Small intestine (tissue), 7 donors: ENCODE data around the gene MRPS21. TPM values are rescaled to one million over a fixed set of nuclear protein-coding genes. Genes with fewer than 3 reads are reported as not detected.
"Not testable (repeated sequence)": the region's sequence is repeated elsewhere in the genome, so short reads cannot be mapped to it uniquely, and the experiment has no call there.

Experiments
- DNase-seq, 2 donors: peaks; one replicate each; pipeline versions ENCODE4 v3.0.0 to v3.0.0-alpha.2; 2013
- FAIRE-seq: peaks from 2 replicates; lab custom pipeline; 2012; peaks lifted over from hg19 to GRCh38; lab: Jason Lieb, UNC
- H3K27ac ChIP-seq, 3 donors: one replicate each; pipeline ENCODE4 v1.5.1; 2013; ENCODE audit warnings: low read length in 2 of 3, mild to moderate bottlenecking in 2 of 3, control low read depth in 1 of 3, inconsistent platforms in 1 of 3, low read depth in 1 of 3, moderate library complexity in 1 of 3
- H3K27me3 ChIP-seq, 3 donors: one replicate each; pipeline ENCODE4 v1.6.1; 2013; ENCODE audit warnings: low read length in 3 of 3, inconsistent platforms in 1 of 3; ENCODE audit not compliant: control insufficient read depth in 3 of 3, insufficient read depth in 3 of 3
- H3K36me3 ChIP-seq, 3 donors: one replicate each; pipeline ENCODE4 v1.6.1; 2013; ENCODE audit warnings: low read length in 3 of 3, inconsistent platforms in 1 of 3, low read depth in 1 of 3, mild to moderate bottlenecking in 1 of 3, moderate library complexity in 1 of 3; ENCODE audit not compliant: control insufficient read depth in 3 of 3, insufficient read depth in 2 of 3
- H3K4me1 ChIP-seq, 3 donors: one replicate each; pipeline ENCODE4 v1.6.1; 2013; ENCODE audit warnings: low read length in 2 of 3, inconsistent platforms in 1 of 3, low read depth in 1 of 3, mild to moderate bottlenecking in 1 of 3, moderate library complexity in 1 of 3; ENCODE audit not compliant: control insufficient read depth in 3 of 3, insufficient read depth in 2 of 3
- H3K4me3 ChIP-seq, 3 donors: one replicate each; pipeline ENCODE4 v1.5.1; 2013; ENCODE audit warnings: low read length in 3 of 3, control low read depth in 1 of 3, inconsistent platforms in 1 of 3, low read depth in 1 of 3, mild to moderate bottlenecking in 1 of 3, moderate library complexity in 1 of 3
- H3K9me3 ChIP-seq, 2 donors: one replicate each; pipeline ENCODE4 v1.6.1; 2013; ENCODE audit warnings: low read depth in 1 of 2, low read length in 1 of 2; ENCODE audit not compliant: control insufficient read depth in 2 of 2, insufficient read depth in 1 of 2
- WGBS, 3 donors: extraction: QIAGEN DNeasy Blood & Tissue Kit; methylation state at CpG; one replicate each; pipeline ENCODE4 v1.1.7; 2013; 5-methylcytosine and 5-hydroxymethylcytosine counted together
- polyA plus RNA-seq, 4 donors: library from polyadenylated mRNA; stranded (reverse) in 3 of 4; unstranded in 1 of 4; fragments of 200-250 nt in 3 of 4; fragments of 120-200 nt in 1 of 4; gene quantifications; one replicate each; pipeline versions ENCODE4 v1.2.1 to v1.2.3, GENCODE V29; 2013
- donor health status: healthy with polysubstance abuse.
- donor health status: control.
- donor health status: control.
- donor health status: Bipolar disorder and iron deficiency.
- donor health status: healthy.

The MRPS21 gene
- polyA plus RNA-seq, 4 donors, result 49.4 to 107 (median 79.4) TPM

DNA sequence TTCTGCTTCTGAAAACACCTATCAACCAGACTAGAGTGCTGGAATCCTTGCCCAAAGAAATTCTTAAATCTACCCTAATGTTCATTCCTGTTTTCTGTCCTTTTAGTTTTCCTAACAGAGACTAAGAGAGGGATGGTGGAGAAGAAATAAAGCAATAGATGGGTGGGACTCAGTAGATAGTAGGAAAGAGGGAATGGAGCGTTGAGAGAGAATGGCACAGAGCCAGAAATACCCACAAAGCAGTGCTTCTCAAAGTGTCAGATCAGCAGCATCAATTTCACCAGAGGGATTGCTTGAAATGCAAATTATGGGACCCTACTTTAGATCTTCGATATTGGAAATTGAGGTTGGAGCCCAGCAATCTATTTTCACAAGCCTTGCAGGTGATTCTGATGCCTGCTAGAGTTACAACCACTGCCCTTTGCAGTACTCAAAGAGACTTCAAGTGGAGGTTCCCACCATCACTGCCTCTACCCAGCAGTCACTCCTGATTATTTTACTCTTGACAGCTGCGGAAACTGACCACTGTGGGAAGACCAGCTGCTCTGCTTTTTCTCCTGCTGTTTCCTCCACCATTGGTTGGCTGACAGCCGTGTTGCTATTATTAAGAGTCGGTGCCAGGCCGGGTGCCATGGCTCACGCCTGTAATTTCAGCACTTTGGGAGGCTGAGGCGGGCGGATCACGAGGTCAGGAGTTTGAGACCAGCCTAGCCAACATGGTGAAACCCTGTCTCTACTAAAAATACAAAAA is 16.3 kb downstream of the MRPS21 start:
- no peaks in the 10 kb centered on the region for H3K4me1 ChIP-seq
- H3K36me3 ChIP-seq, result peaks cover 2 to 24% (median 6%) of the 10 kb centered on the region in 3 donors
- H3K4me3 ChIP-seq, result no peak overlapping the region
- H3K27me3 ChIP-seq, result no peaks in the 10 kb centered on the region
- no peak overlapping the region for H3K27ac ChIP-seq
- FAIRE-seq (no peak), DNase-seq (no peak)
- no peaks in the 10 kb centered on the region for H3K9me3 ChIP-seq
- WGBS, 3 donors, result 69 to 81% (median 74%) methylated on average over 10 of the region's 10 CpGs

DNA sequence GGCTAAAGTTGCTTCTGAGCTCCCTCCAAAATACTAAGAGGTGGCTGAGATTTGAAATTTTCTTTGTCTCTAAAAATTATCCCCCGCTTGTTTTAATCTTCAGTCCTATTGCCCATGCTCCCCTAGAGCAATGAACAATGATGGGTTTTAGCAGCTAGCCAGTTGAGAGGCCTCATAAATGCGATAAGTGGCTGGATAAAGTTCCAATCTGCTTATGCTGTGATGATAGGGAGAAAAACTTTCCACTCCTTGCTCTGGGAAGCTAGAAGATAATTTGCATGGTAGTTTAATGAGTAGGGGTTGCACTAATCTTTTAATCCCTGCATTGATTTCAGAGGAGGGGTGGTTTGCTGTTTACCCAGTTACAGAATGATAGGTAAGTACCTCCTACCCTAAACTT is 18.1 kb downstream of the MRPS21 start:
- FAIRE-seq (no peak), DNase-seq (no peak)
- Histone ChIP-seq H3K27ac (no peak overlapping the region), H3K9me3 (no peaks in the 10 kb centered on the region), H3K4me3 (no peak overlapping the region), H3K4me1 (no peaks in the 10 kb centered on the region), H3K27me3 (no peaks in the 10 kb centered on the region), H3K36me3 (peaks cover 2 to 17% (median 6%) of the 10 kb centered on the region in 3 donors)
- 74 to 90% (median 84%) methylated on average over 2 of the region's 2 CpGs for WGBS, 3 donors

- H3K9me3 ChIP-seq, H3K36me3 ChIP-seq, H3K4me3 ChIP-seq, H3K27ac ChIP-seq, H3K4me1 ChIP-seq, DNase-seq, H3K27me3 ChIP-seq, FAIRE-seq: not testable (repeated sequence)
- 94 to 96% (median 96%) methylated on average over 4 of the region's 4 CpGs for WGBS, 3 donors
Measured at GRCh38 chr1:150314691-150315090, 21.0 kb downstream of the MRPS21 start.

DNA sequence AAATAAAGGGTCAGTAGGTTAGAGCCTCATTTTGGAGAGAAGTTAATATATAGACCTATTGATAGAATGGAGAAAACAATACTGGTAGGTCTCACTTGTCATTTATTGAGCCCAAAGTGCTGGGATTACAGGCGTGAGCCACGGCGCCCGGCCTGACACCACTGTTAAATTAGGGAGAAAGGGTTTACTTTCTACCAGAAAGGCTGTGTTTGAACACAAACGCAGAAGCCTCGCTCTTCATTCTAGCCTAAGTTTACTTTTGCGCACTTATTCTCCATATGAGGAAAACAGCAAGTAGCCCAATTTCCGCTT is 27.0 kb downstream of the MRPS21 start:
- DNase-seq (peak; percentile 6 to 14), FAIRE-seq (no peak)
- H3K4me1 ChIP-seq, result no peaks in the 10 kb centered on the region
- H3K27ac ChIP-seq, result peak overlapping the region; percentile 82 to 97 (median 86)
- no peaks in the 10 kb centered on the region for H3K27me3 ChIP-seq
- peak overlapping the region in 2 of 3 donors; percentile 81 to 91 for H3K4me3 ChIP-seq
- WGBS, 3 donors, result 75 to 88% (median 83%) methylated on average over 8 of the region's 8 CpGs
- peaks cover 0 to 4% of the 10 kb centered on the region in 2 donors for H3K9me3 ChIP-seq
- peaks cover 3 to 10% (median 4%) of the 10 kb centered on the region in 3 donors for H3K36me3 ChIP-seq

DNA sequence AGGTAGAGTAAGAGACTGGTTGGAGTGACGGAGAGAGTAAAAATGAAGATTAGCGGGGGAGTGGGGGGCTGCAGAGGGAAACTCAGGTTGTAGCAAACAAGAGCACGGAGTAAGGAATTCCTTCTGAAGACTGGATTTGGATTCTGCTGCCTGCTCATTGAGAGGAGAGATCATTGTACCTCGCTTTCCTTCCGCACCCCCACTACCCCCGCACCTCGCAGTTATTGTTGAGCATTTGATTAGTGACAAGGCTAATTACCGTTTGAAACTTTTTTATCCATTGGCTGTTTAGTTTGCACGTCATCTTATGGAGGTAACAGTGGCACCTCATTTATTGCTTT is 28.1 kb downstream of the MRPS21 start:
- peaks cover 6 to 13% (median 11%) of the 10 kb centered on the region in 3 donors for H3K36me3 ChIP-seq
- DNase-seq (peak in 1 of 2 donors; percentile 6), FAIRE-seq (no peak)
- H3K27me3 ChIP-seq, result no peaks in the 10 kb centered on the region
- 1% methylated on average over 9 of the region's 9 CpGs for WGBS, 3 donors
- H3K27ac ChIP-seq, result peak overlapping the region; percentile 82 to 97 (median 86)
- peak overlapping the region; percentile 77 to 91 (median 81) for H3K4me3 ChIP-seq
- H3K4me1 ChIP-seq, result no peaks in the 10 kb centered on the region
- peaks cover 0 to 4% of the 10 kb centered on the region in 2 donors for H3K9me3 ChIP-seq

DNA sequence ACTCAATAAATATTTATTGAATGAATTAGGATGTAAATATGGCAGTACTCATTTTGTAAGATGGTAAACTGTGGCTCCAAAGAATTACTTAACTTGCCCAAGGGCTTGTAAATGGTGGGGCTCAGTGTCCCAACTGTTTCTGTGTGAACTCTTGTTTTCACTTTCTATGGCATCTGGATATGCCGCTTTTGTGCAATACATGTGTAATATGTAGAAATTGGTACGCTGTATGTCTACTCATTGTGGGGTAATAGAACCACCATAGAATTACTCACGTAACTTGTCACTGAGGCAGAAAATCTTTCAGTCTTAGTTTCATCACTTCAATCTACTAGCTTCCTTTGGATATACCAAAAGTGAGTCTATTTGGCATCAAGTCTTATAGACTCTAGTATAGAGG is 28.6 kb downstream of the MRPS21 start:
- Histone ChIP-seq H3K9me3 (peaks cover 0 to 4% of the 10 kb centered on the region in 2 donors), H3K27me3 (no peaks in the 10 kb centered on the region), H3K36me3 (peaks cover 6 to 15% (median 15%) of the 10 kb centered on the region in 3 donors), H3K27ac (peak overlapping the region in 1 of 3 donors; percentile 44), H3K4me1 (no peaks in the 10 kb centered on the region), H3K4me3 (peak overlapping the region; percentile 77 to 91 (median 81))
- FAIRE-seq, result no peak
- peak in 1 of 2 donors; percentile 17 for DNase-seq
- WGBS, 3 donors, result 60 to 86% (median 65%) methylated on average over 3 of the region's 3 CpGs

- DNase-seq (no peak), FAIRE-seq (no peak)
- H3K27me3 ChIP-seq, result no peaks in the 10 kb centered on the region
- no peak overlapping the region for H3K4me3 ChIP-seq
- H3K4me1 ChIP-seq, result no peaks in the 10 kb centered on the region
- H3K9me3 ChIP-seq, result no peaks in the 10 kb centered on the region
- no peak overlapping the region for H3K27ac ChIP-seq
- H3K36me3 ChIP-seq, result peaks cover 28 to 83% (median 40%) of the 10 kb centered on the region in 3 donors
- 95 to 97% (median 96%) methylated on average over 7 of the region's 7 CpGs for WGBS, 3 donors
Measured at GRCh38 chr1:150332651-150333290, 39.1 kb downstream of the MRPS21 start.

DNA sequence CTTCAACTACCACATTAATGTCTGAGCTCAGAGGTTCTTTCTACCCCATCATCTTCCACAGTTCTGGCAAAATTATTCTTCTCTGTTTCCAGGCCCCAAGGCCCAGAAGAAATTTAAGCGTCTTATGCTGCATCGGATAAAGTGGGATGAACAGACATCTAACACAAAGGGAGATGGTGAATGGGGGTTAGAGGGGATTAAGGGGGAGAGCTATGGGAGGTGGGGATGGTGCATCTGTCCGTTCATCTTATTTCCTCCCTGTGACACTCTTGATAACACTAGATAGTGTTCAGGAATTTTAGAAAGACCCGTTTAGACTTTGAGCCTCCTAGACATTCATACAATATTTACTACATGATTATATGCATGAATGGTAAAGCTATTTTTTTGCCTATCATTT is 52.7 kb downstream of the MRPS21 start:
- Histone ChIP-seq H3K27me3 (no peaks in the 10 kb centered on the region), H3K36me3 (peaks cover 15 to 57% (median 21%) of the 10 kb centered on the region in 3 donors), H3K4me1 (no peaks in the 10 kb centered on the region), H3K9me3 (no peaks in the 10 kb centered on the region), H3K4me3 (no peak overlapping the region), H3K27ac (no peak overlapping the region)
- 80 to 85% (median 82%) methylated on average over 4 of the region's 4 CpGs for WGBS, 3 donors
- no peak for FAIRE-seq
- no peak for DNase-seq
